Body of pancreas (tissue), 4 donors: ENCODE data around the gene S1PR1.

Experiments
- CTCF ChIP-seq, 7 experiments: fragments of 450-650 bp in 4 of 7; fragments of 200-600 bp in 3 of 7; sonication (generic) in 3 of 7; IDR thresholded peaks; one replicate each; pipeline ENCODE4 v1.5.1; 2016 to 2019; ENCODE audit warnings: antibody characterized with exemption in 7 of 7
- POLR2A ChIP-seq, 3 donors: fragments of 450-650 bp; IDR thresholded peaks; one replicate each; pipeline ENCODE4 v1.6.1; 2016; ENCODE audit warnings: antibody characterized with exemption in 3 of 3, mild to moderate bottlenecking in 2 of 3

- no peak for TF ChIP-seq CTCF (IDR thresholded peaks at IDR 0.05)
- TF ChIP-seq POLR2A (IDR thresholded peaks at IDR 0.05) = no peak
Observed at GRCh38 chr1:101194746-101195145, 42.1 kb upstream of the S1PR1 start.
